RWPE2 (cell line): Measurements from ENCODE around the gene MRPL34.

Experiments
- ATAC-seq: fragments of 200-7000 bp; cut with Tn5 transposase; 3 replicates; pipeline ENCODE4 v1.9.1; 2021; ENCODE audit warnings: low read depth
- DNase-seq: peaks from one replicate; pipeline ENCODE4 v3.0.0-alpha.2; 2020; ENCODE audit warnings: low spot score
- H3K27ac ChIP-seq: fragments of 450-650 bp; 2 replicates; pipeline ENCODE4 v1.5.1; 2017; ENCODE audit warnings: mild to moderate bottlenecking; ENCODE audit not compliant: poor library complexity, severe bottlenecking
- H3K27me3 ChIP-seq: fragments of 250-450 bp; sonication (Bioruptor Pico); 2 replicates; pipeline ENCODE4 v1.5.1; 2021; ENCODE audit warnings: mild to moderate bottlenecking, moderate library complexity; ENCODE audit not compliant: insufficient read depth, poor library complexity, severe bottlenecking
- H3K36me3 ChIP-seq: fragments of 250-450 bp; sonication (Bioruptor Pico); 2 replicates; pipeline ENCODE4 v1.5.1; 2020; ENCODE audit warnings: low read depth, mild to moderate bottlenecking, moderate library complexity
- H3K4me1 ChIP-seq: fragments of 250-450 bp; sonication (Bioruptor Pico); 2 replicates; pipeline ENCODE4 v1.5.1; 2021; ENCODE audit warnings: mild to moderate bottlenecking, moderate library complexity; ENCODE audit not compliant: insufficient read depth, poor library complexity, severe bottlenecking
- H3K4me3 ChIP-seq: fragments of 250-450 bp; sonication (Bioruptor Pico); 2 replicates; pipeline ENCODE4 v1.5.1; 2021; ENCODE audit warnings: mild to moderate bottlenecking, moderate library complexity; ENCODE audit not compliant: severe bottlenecking
- H3K9me3 ChIP-seq: fragments of 250-450 bp; sonication (Bioruptor Pico); 2 replicates; pipeline ENCODE4 v1.5.1; 2021; ENCODE audit warnings: mild to moderate bottlenecking, moderate library complexity; ENCODE audit not compliant: severe bottlenecking
- CTCF ChIP-seq: fragments of 450-650 bp; IDR thresholded peaks from one replicate; pipeline ENCODE4 v1.5.1; 2017; ENCODE audit warnings: mild to moderate bottlenecking, moderate library complexity; ENCODE audit not compliant: poor library complexity, severe bottlenecking

The MRPL34 gene

GRCh38 chr19:17321655-17322489 is 16.2 kb downstream of the MRPL34 start:
- Histone ChIP-seq H3K27me3 (no peaks in the 10 kb centered on the region), H3K36me3 (peaks cover 38% of the 10 kb centered on the region), H3K4me3 (no peak overlapping the region), H3K27ac (no peak overlapping the region), H3K9me3 (no peaks in the 10 kb centered on the region), H3K4me1 (peaks cover 20% of the 10 kb centered on the region)
- ATAC-seq (no peak; the same call in 2 of the 3 replicates), DNase-seq (no peak)
- TF ChIP-seq CTCF = no peak

GRCh38 chr19:17322854-17323253 is 17.2 kb downstream of the MRPL34 start:
- Histone ChIP-seq H3K27me3 (no peaks in the 10 kb centered on the region), H3K4me1 (peaks cover 15% of the 10 kb centered on the region), H3K4me3 (no peak overlapping the region), H3K27ac (no peak overlapping the region), H3K9me3 (no peaks in the 10 kb centered on the region), H3K36me3 (peaks cover 31% of the 10 kb centered on the region)
- DNase-seq (no peak), ATAC-seq (no peak)
- no peak for TF ChIP-seq CTCF

- Histone ChIP-seq H3K9me3 (no peaks in the 10 kb centered on the region), H3K27ac (no peak overlapping the region), H3K27me3 (no peaks in the 10 kb centered on the region), H3K4me3 (no peak overlapping the region), H3K4me1 (peaks cover 13% of the 10 kb centered on the region), H3K36me3 (peaks cover 25% of the 10 kb centered on the region)
- no peak for ATAC-seq
- no peak for DNase-seq
- no peak for TF ChIP-seq CTCF
These were observed 17.8 kb downstream of the MRPL34 start for GRCh38 chr19:17323300-17323963.

GRCh38 chr19:17323964-17324332 is 18.3 kb downstream of the MRPL34 start:
- no peak for TF ChIP-seq CTCF
- H3K4me1 ChIP-seq = peaks cover 13% of the 10 kb centered on the region
- no peak for DNase-seq
- H3K27me3 ChIP-seq = no peaks in the 10 kb centered on the region
- ATAC-seq = no peak
- no peak overlapping the region for H3K27ac ChIP-seq
- H3K4me3 ChIP-seq = no peak overlapping the region
- H3K9me3 ChIP-seq = no peaks in the 10 kb centered on the region
- H3K36me3 ChIP-seq = peaks cover 20% of the 10 kb centered on the region
